HG03378 (cell line): Measurements from ENCODE around the gene RNF39.

Source experiments
- ATAC-seq: cut with Tn5 transposase; IDR thresholded peaks from one replicate; pipeline ENCODE4 v1.9.1; 2021; ENCODE audit warnings: mild to moderate bottlenecking, moderate library complexity; ENCODE audit not compliant: unreplicated experiment

Gene RNF39

DNA sequence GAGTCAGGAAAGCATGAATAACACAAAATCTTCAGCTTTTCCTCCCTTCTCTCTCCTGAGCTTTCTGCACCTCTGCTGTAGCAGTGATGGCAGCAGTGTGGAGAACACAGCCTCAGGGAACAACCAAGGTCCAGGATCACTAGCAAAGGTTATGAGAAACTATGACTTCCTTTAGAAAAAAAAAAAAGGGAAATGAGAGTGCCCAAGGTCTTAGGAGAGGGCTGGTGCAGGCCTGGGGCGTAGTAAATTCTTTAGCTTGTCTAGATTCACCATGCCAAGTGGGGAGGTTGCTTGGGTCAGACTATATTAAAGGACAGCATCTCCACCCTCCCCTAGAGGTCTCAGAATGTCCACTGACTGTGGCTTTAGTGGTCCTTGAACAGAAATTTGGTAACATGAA, 54.9 kb downstream of the RNF39 start:
- ATAC-seq, result no peak
